GM21447 (cell line): ENCODE results near the gene ATP2C2.
"Not testable (repeated sequence)": the region's sequence is repeated elsewhere in the genome, so short reads cannot be mapped to it uniquely, and the experiment has no call there.

ENCODE experiments used
- ATAC-seq: cut with Tn5 transposase; IDR thresholded peaks from one replicate; pipeline ENCODE4 v1.9.1; 2021; ENCODE audit not compliant: unreplicated experiment

ATP2C2 gene, protein sequence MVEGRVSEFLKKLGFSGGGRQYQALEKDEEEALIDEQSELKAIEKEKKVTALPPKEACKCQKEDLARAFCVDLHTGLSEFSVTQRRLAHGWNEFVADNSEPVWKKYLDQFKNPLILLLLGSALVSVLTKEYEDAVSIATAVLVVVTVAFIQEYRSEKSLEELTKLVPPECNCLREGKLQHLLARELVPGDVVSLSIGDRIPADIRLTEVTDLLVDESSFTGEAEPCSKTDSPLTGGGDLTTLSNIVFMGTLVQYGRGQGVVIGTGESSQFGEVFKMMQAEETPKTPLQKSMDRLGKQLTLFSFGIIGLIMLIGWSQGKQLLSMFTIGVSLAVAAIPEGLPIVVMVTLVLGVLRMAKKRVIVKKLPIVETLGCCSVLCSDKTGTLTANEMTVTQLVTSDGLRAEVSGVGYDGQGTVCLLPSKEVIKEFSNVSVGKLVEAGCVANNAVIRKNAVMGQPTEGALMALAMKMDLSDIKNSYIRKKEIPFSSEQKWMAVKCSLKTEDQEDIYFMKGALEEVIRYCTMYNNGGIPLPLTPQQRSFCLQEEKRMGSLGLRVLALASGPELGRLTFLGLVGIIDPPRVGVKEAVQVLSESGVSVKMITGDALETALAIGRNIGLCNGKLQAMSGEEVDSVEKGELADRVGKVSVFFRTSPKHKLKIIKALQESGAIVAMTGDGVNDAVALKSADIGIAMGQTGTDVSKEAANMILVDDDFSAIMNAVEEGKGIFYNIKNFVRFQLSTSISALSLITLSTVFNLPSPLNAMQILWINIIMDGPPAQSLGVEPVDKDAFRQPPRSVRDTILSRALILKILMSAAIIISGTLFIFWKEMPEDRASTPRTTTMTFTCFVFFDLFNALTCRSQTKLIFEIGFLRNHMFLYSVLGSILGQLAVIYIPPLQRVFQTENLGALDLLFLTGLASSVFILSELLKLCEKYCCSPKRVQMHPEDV

DNA sequence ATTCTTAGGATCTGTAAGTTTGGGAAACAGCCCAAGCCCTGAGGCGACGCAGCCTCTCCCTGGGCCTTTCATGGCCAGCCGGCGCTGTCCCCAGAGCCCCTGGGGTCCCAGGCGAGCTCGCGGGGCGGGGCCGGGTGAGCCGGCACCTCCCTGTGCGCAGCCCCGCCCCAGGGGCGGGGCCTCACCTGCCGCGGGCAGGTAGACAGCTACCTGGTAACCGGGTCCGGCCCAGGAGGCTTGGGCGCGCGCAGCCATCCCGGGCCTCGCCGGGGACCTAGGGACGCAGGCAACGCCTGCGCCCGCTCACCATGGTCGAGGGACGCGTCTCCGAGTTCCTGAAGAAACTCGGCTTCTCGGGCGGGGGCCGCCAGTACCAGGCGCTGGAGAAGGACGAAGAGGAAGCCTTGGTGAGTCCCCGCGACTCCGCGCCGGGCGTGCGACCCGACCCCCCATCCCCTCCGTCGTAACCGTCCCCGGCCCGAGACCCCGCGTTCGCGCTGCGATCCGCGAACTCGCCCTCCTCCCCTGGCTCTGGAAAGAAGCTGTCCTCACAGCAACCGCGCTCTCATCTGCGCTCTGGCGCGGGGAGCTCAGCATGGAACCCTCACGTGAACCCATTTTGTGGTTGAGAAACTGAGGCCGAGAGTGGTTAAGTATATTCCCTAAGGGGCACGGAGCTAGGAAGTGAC lies at the start of gene ATP2C2:
ATP2C2 (plus strand) TSS at position 231 of the 689 bp plus-strand sequence; CDS start at position 309, 78 bp downstream.
- no peak for ATAC-seq

DNA sequence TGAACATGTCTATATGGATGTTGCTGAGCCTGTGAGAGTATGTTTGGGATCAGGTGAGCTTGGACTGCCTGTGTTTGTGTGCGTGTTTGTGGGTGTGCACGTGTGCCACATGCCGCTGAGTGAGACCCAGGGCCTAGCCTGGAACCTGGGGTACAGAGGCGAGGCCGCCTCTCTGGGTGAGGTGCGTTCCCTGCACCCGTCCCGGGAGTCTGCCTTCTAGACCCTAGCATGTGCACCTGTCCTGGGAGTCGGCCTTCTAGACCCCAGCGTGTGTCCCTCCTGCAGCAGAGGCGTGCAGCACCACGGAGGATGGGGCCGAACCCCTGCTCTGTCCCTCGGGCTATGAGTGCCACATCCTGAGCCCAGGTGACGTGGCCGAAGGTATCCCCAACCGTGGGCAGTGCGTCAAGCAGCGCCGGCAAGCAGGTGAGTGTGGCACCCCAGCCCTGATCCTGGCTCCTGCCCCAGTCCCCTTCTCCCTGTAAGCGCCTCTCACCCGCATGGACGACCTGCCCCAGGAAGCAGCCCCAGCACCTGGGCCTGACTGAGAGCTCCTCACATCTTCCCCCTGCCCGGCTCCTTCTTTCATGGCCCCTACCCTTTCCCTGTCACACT lies 49.1 kb upstream of the ATP2C2 start:
- ATAC-seq = no peak

DNA sequence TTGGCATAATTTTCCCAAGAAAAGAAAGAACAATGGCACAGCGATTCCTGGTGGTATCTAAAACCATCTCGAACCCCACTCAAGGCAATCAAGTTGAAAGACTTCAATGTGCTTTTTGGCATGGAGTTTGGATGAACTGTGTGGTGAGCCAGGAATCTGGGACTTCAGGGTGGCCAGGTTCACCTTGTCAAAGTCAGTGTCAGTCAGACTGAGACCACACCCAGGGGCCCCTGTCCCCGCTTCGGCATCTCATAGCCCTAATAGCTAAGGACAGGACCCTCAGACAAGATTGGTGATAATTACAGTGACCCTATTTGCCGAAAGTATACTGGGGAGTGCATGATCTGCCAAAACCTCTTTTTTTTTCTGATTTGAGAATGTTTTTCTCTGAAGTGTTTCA lies 47.8 kb upstream of the ATP2C2 start:
- ATAC-seq = no peak

DNA sequence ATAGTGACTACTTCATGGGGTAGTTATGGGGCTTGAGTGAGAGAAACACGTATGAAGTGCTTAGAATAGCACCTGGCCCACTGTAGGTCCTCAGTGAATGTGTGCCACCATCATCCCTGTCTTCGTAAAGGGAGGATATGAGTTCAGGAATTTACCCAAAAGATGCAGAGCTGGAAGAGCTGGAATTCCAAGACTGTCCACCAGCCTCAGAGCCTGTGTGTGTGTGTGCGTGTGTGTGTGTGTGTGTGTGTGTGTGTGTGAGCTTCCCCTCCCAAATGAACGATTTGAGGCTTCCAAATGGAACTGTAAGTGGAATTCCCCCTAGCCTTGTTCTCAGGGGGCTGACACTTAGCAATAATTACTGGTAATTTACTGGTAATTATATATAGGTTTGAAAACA lies 46.4 kb upstream of the ATP2C2 start:
- no peak for ATAC-seq

DNA sequence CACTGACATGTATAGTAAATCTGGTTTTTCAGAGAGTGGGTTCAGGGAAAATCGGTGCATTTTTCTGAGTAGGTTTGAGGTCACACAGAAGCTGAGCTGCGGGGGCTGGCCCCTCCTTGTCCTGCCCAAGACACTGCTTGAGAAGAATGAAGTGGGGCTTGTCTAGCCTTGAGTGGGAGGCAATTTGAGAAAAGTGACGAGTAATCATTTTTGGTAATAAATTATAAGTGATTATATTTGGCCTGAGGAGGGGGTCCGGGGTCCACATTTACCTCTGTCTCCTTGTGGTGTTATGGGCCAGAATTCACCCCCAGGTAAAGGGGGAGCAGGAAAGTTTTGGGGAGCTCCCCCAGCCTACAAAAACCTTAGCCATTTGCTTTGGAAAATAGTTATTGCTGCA lies 45.6 kb upstream of the ATP2C2 start:
- ATAC-seq = no peak

DNA sequence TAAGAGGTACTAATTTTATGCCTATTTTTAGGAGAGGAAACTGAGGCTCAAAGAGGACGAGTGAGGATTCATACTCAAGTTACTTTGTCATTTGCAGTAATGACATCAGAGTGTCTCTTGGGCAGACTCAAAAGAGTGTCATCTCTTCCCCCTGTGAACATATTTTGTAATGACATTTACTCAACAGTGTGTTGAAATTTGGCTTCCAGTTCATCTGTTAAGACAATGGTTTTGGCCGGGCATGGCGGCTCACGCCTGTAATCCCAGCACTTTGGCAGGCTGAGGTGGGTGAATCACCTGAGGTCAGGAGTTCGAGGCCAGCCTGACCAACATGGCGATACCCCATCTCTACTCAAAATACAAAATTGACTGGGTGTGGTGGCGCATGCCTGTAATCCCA lies 44.7 kb upstream of the ATP2C2 start:
- no peak for ATAC-seq

DNA sequence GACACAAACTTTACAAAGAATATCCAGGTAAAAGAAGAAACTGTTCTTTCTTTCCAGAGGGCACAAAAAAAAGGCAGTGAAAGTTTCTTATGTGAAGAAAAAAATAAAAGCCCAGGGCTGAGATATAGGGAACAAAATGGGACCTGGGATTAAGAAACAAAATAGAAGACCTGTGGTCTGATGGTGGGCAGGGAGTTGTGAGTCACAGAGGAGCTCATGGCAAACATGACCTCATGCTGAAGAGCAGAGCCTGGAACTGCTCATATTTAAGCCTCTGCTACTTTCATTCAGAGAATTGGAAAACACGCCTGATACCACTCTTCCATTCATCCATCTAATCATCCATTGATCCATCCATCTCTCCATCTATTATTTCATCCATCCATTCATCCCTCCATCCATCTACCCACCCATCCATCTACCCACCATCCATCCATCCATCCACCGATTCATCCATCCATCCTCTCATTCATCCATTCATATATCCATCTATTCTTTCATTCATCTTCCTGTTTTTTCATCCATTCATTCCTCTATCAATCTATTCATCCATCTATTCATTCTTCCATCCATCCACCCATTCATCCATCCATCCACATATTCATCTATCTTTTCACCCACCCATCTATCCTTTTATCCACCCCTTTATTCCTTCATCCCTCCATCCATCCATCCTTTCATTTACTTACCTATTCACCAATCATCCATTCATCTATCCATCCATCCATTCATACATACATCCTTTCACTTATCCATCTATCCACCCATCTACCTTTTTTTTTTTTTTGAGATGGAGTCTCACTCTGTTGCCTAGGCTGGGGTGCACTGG lies 43.7 kb upstream of the ATP2C2 start:
- no peak for ATAC-seq

DNA sequence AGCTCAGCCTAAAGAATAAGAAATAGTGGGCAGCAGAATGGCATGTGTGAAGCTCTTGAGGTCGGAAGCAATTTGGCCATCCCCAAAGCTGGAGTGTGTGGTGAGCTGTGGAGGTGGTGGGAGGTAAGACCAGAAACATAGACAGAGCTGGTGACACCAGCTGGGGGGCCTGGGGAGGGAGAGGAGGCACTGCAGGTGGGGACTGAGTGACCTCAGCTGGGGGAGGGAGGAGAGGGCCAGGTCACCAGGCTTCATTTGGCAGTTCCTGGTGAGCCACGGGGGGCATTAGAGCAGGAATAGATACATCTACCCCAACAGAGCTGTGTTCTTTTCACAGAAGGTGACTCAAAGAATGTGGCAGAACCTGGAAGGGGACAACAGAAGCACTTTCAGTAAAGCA lies 41.8 kb upstream of the ATP2C2 start:
- no peak for ATAC-seq

DNA sequence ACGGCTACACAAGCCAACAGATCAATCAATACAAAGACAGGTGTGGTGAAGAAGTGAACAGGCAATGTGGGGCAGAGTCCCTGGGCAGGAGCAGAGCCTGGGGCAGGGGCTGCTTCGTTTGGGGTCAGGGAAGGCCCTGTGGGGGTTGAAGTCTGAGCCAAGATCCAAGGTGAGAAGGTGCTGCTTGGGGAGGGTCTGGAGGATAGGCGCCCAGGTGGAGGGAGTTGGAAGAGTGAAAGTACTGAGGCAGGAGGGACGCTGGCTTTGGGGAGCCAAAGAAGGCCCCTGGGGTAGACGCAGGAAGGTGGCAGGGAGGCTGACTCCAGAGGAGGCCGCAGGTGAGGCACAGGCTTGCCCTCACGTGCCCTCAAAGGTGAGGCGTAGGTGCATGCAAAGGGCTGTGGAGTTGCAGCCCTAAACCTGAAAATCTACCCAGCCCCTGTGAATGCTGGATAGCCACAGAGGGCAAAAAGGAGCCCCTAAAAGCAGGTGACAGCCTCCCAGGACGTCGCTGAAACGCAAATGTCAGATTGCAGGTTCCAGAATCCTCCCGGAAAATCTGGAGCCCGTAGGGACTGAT lies 40.3 kb upstream of the ATP2C2 start:
- ATAC-seq = no peak

DNA sequence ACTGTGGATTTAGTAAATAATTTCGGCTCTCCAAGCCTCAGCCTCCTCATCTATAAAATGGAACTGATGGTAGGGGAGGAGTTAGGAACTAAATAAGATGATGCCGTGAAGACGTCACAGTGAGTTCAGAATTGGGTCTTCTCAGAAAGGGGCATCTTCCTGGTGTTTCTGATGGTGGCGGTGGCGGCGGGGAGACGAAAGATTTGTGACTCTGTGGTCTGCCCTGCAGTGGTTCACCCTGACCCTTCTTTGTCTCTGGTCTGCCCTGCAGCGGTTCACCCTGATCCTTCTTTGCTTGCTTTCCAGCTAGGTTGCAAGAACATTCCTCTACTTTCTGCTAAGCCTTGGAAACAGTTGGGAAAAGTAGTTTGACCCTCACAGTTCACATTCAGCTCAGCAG lies 39.3 kb upstream of the ATP2C2 start:
- ATAC-seq = no peak

DNA sequence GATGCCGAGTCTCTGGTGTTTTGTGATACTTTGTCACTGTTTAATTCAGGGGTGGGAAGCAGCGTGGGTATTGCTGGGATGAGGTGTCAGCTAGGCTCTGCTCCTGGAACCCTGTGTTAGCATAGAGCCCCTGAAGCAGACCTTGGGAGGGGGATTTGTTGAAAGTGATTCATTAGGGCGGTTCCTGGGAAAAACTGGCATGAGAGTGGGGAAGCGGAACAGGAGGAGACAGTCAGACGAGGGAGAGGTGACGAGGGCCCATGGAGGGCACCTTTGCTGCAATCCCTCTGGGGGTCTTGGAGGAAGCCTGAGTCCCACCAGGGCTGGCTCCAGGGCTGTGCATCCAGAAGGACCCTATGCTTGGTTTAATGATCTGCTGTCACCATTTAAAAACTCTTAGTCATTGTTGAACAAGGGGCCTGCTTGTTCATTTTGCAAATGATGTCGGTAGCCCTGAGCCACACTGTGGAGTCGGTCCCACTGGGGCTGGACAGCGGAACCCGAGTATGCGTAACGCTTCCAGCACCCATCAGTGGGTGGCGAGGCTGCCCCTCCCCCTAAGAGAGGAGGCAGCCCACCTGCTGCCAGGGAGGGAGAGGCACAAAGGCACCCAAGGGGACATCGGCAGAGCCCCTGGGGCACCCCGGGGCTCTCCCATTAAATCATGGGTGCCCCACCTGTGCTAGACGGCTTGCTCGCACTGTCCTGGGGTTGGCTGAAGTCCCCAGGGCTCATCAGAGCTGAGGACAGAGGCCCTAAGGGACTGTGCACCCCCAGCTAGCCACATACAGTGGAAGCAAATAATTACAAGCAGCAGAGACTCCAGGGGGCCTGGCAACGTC lies 38.3 kb upstream of the ATP2C2 start:
- ATAC-seq = no peak

DNA sequence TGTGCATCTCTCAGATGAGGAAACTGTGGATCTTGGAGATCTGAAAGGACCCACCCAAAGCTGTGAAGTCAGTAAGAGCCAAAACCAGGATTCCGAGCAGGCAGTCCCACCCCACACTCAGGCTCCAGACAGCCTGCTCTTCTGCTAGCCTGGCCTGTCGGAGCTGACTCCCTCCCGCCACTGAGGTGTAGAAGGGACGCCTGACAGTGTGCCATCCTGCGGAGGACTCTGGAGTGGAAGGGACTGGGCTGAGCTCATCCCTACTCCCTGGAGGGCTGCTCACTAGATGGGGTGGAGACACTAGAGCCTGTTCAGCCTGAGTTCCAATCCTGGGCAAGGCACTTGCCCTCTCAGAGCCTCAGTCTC lies 37.7 kb upstream of the ATP2C2 start:
- ATAC-seq = no peak

DNA sequence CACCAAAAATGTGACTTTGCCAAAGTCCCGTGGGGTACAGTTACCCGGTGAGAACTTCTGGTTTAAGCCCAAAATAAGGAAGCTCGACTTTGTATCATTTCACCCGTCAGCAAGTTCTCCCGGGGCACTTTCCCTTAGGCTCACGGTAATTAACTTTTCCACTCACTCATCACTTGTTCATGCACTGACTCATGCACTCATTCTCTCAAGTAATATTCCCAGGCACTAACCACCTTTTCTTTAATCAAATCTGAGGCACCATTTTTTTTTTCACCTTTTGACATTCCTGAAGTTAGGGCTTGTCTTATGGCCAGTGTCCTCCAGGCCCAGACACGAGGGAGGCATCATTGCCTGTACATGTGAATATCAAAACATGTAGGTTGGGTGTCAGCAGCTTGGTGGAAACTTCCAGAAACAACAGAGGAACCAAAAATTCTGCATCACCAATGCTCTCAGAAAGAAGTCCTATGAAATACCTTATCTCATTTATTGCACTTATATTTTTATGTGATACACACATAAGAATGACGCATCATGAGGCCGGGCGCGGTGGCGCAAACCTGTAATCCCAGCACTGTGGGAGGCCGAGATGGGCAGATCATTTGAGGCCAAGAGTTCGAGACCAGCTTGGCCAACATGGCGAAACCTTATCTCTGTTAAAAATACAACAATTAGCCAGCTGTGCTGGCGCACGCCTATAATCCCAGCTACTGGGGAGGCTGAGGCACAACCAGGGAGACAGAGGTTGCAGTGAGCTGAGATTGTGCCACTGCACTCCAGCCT lies 36.1 kb upstream of the ATP2C2 start:
- no peak for ATAC-seq

DNA sequence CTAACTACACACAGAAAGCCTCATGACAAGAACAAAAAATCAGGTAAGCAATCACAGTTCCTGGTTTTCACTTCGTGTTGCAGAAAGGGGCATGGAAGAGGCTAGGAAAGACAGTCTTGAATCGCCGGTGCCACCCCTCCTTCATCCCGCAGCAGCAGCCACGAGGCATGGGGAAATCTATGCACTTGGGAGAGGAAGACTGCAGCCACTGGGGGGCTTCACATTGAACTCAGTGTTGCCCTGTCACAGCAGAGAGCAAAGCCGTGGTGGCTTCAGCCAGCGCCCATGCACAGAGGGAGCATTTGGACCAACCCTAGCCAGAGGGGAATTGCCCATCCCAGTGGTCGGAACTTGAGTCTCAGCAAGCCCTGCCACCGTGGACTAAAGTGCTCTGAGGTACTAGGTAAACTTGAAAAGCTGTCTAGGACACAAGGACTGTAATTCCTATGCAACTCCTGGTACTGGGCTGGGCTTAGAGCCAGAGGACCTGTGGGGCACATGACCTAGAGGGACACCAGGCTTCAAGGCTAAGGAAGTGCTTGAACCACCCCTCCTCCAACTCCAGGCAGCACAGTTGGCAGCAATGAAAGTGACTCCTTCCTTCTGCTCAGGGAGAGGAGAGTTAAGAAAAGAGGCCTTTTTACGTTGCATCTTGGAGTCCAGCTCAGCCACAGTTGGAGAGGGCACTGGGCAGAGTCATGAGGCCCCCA lies 35.2 kb upstream of the ATP2C2 start:
- ATAC-seq = no peak

DNA sequence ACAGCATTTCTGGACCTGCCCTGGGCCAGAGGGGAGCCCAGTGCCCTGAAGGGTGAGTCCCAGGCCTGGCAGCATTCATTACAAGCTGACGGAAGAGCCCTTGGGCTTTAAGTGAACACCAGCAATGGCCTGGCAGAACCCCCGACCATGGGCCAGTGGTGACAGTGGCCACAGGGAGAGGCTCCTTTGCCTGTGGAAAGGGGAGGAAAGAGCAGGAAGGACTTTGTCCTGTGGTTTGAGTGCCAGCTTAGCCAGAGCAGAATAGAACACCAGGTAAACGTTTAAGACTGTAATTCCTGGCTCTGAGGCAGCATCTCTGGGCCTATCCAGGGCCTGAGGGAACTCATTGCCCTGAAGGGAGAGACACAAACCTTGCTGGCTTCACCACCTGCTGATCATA lies 34.3 kb upstream of the ATP2C2 start:
- ATAC-seq = no peak

DNA sequence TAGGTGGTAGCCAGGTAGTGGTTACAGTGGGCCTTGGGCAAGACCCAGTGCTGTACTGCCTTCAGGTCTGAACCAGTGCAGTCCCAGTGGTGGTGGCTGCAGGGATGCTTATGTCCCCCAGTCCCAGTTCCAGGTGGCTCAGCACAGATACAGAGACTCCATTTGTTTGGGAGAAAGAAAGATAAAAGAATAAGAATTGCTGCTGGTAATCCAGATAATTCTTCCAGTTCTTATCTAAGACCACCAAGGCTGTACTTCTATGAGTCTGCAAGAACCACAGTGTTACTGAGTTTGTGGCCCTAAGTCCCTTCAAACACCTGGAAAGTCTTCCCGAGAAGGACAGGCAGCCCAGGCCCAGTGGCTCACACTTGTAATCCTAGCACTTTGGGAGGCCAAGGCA lies 33.9 kb upstream of the ATP2C2 start:
- ATAC-seq = no peak

DNA sequence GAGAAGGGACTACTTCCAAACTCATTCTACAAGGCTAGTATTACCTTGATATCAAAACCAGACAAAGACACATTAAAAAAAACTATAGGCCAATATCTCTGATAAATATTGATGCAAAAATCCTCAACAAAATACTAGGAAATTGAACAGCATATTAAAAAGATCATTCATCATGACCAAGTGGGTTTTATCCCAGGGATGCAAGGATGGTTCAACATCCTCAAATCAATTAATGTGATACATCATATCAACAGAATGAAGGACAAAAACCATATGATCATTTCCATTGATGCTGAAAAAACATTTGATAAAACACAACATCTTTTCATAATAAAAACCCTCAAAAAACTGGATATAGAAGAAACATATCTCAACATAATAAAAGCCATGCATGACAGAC lies 31.1 kb upstream of the ATP2C2 start:
- not testable (repeated sequence) for ATAC-seq

DNA sequence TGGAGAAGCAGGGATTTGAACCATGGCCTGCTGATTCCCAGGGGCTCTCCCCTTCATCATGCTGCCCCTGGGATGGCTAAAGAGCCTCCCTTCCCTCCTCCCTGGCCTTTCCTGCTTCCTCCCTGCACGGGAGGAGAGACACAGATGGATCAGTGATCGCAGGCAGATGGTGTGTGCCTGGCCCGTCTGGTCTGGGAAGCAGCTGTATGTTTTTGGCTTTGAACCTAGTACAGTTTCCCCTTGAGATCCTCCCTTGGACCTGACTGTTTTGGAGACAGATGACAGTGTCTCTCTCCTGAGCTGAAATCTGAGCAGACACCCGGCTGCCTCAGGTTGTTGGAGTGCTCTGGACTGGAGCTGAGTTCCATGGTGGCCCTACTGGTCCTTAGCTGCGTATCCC lies 29.0 kb upstream of the ATP2C2 start:
- ATAC-seq = no peak
